ENCODE data around the gene CLEC16A.

DNA sequence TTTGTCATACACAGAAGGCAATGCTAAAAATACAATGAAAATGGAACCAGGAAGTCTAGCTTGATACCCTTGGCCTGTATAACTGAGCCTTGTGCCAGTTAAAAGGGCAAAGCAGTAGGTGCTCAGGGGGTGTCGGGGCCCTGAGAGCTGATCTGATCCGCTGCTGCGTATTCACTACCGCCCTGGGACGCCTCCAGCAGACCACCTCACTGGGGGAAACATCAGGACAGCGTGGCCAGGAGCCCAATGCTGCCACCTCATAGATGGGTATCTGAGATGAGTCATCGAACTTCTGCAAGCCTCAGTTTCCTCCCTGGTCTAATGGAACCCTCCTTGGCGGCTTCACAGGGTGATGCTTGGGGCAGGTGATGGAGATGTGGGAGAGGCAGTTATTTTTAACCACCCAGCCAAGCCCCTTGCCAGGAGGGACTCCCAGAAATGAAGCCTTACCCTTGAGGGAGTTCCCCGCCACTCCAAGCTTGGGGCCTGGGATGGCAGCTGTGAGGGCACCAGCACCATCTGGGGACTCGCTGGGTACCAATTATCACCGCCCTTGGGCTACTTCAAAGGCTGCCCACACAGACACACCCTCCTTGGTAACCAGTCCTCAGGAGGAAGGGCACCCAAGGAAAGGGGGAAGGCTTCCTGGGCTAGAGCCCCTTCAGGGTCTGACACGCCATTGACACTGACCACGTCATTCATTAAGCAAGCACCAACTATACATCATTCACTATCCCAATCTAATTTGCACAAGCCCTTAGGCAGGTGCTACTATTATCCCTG is 9.8 kb upstream of the CLEC16A start:
- TF ChIP-seq POLR2A (IDR thresholded peaks at IDR 0.05; ENCODE audit: low read length) (no peak), GATA1 (IDR thresholded peaks at IDR 0.05; ENCODE audit: low read depth, low read length) (no peak)
